Keratinocyte (primary cell): ENCODE data around the gene ENKD1. TPM values are rescaled to one million over a fixed set of nuclear protein-coding genes. Genes with fewer than 3 reads are reported as not detected.

ENCODE experiments used
- DNase-seq: peaks from one replicate; pipeline ENCODE4 v3.0.0-alpha.2; 2011; ENCODE audit warnings: low read depth, missing footprints, low spot score
- FAIRE-seq: peaks from 2 replicates; lab custom pipeline; 2011; peaks lifted over from hg19 to GRCh38; lab: Jason Lieb, UNC
- H2AFZ ChIP-seq: 2 replicates; pipeline ENCODE4 v1.6.0; 2012; ENCODE audit warnings: low read length, control low read depth, inconsistent platforms; ENCODE audit not compliant: control insufficient read depth
- H3K27ac ChIP-seq: 2 replicates; pipeline ENCODE4 v1.5.1; 2011; ENCODE audit warnings: low read length; ENCODE audit not compliant: control insufficient read depth, insufficient read depth
- H3K27me3 ChIP-seq: 3 replicates; pipeline ENCODE4 v1.6.0; 2011; ENCODE audit warnings: low read length; ENCODE audit not compliant: control insufficient read depth, insufficient read depth; ENCODE audit errors: extremely low read depth
- H3K36me3 ChIP-seq, 2 experiments: 2 replicates in 1 of 2; 3 replicates in 1 of 2; pipeline ENCODE4 v1.5.1; 2011; ENCODE audit warnings: low read length in 2 of 2, mild to moderate bottlenecking in 1 of 2; ENCODE audit not compliant: control insufficient read depth in 2 of 2, insufficient read depth in 2 of 2; ENCODE audit errors: extremely low read depth in 1 of 2
- H3K4me1 ChIP-seq: 3 replicates; pipeline ENCODE4 v1.5.1; 2011; ENCODE audit warnings: low read length; ENCODE audit not compliant: control insufficient read depth, insufficient read depth; ENCODE audit errors: extremely low read depth
- H3K4me2 ChIP-seq: 3 replicates; pipeline ENCODE4 v1.6.0; 2011; ENCODE audit warnings: low read depth, low read length; ENCODE audit not compliant: control insufficient read depth, insufficient read depth; ENCODE audit errors: extremely low read depth
- H3K4me3 ChIP-seq, 3 experiments: fragments of 200-600 bp in 1 of 3; sonication (generic) in 1 of 3; 2 replicates in 2 of 3; 3 replicates in 1 of 3; pipeline ENCODE4 v1.5.1; 2011 to 2016; ENCODE audit warnings: low read length in 3 of 3, mild to moderate bottlenecking in 3 of 3, control low read depth in 2 of 3, inconsistent platforms in 1 of 3, low read depth in 1 of 3, mixed read lengths in 1 of 3, mixed run types in 1 of 3, moderate library complexity in 1 of 3; ENCODE audit not compliant: control insufficient read depth in 2 of 3, insufficient read depth in 2 of 3; ENCODE audit errors: extremely low read depth in 1 of 3
- H3K79me2 ChIP-seq: 2 replicates; pipeline ENCODE4 v1.6.0; 2012; ENCODE audit warnings: low read length; ENCODE audit not compliant: control insufficient read depth, insufficient read depth
- H3K9ac ChIP-seq: 3 replicates; pipeline ENCODE4 v1.6.0; 2011; ENCODE audit warnings: low read length; ENCODE audit not compliant: control insufficient read depth, insufficient read depth; ENCODE audit errors: extremely low read depth
- H3K9me1 ChIP-seq: 3 replicates; pipeline ENCODE4 v1.6.0; 2011; ENCODE audit warnings: low read length; ENCODE audit not compliant: control insufficient read depth, insufficient read depth; ENCODE audit errors: extremely low read depth
- H3K9me3 ChIP-seq: 2 replicates; pipeline ENCODE4 v1.5.1; 2012; ENCODE audit warnings: low read depth, low read length; ENCODE audit not compliant: control insufficient read depth
- H4K20me1 ChIP-seq: 3 replicates; pipeline ENCODE4 v1.6.0; 2011; ENCODE audit warnings: low read length; ENCODE audit not compliant: control insufficient read depth, insufficient read depth; ENCODE audit errors: extremely low read depth
- CTCF ChIP-seq, 3 experiments: IDR thresholded peaks in 1 of 3; conservative IDR thresholded peaks in 1 of 3; optimal IDR thresholded peaks in 1 of 3; 2 replicates in 2 of 3; 3 replicates in 1 of 3; pipeline versions ENCODE3 to v1.5.1; 2011; ENCODE audit warnings: low read length in 3 of 3, mild to moderate bottlenecking in 3 of 3, moderate library complexity in 2 of 3, control low read depth in 1 of 3, inconsistent platforms in 1 of 3; ENCODE audit not compliant: insufficient read depth in 2 of 3; ENCODE audit errors: extremely low read depth in 1 of 3
- EZH2 ChIP-seq: IDR thresholded peaks from one replicate; pipeline ENCODE4 v1.6.1; 2012; ENCODE audit warnings: inconsistent platforms, mild to moderate bottlenecking, low read length, moderate library complexity
- dilution Hi-C: fragments of 300-500 bp; cut with MboI; formaldehyde crosslinking; loops from one replicate; pipeline ENCODE4 v1.7.0; 2020; ENCODE audit warnings: low sequenced_read_pairs; ENCODE audit not compliant: extremely low pct_ligation_motif_present
- polyA plus RNA-seq, 5 experiments: library from polyadenylated mRNA; depleted of rRNA in 3 of 5; stranded (reverse) in 3 of 5; stranded (forward) in 1 of 5; unstranded in 1 of 5; fragments of >200 nt; gene quantifications; 1 replicate in 1 of 5; 2 replicates in 3 of 5; 3 replicates in 1 of 5; pipeline versions ENCODE4 v1.2.1 to v1.2.3, GENCODE V29; 2011 to 2012; ENCODE audit warnings: missing spikeins in 2 of 5, low read depth in 1 of 5, low replicate concordance in 1 of 5

The ENKD1 gene
- polyA plus RNA-seq, 1 donor (not counting 4 experiments of a cell fraction or from before 2014, with no cell fraction given): 4.4 TPM

GRCh38 chr16:67644038-67644437 lies 22.5 kb downstream of the ENKD1 start:
- Histone ChIP-seq H3K9me3 (no peaks in the 10 kb centered on the region), H3K27ac (no peak overlapping the region), H3K27me3 (peaks cover 45% of the 10 kb centered on the region), H3K9me1 (peaks cover 3% of the 10 kb centered on the region), H4K20me1 (no peaks in the 10 kb centered on the region), H3K4me2 (no peak overlapping the region), H3K9ac (no peak overlapping the region), H3K4me3 (no peak overlapping the region), H3K4me1 (peaks cover 5% of the 10 kb centered on the region), H3K79me2 (no peaks in the 10 kb centered on the region), H2AFZ (no peak overlapping the region), H3K36me3 (peaks cover 3% of the 10 kb centered on the region in 2 experiments)
- FAIRE-seq (no peak), DNase-seq (no peak)
- no peak for TF ChIP-seq CTCF (optimal IDR thresholded peaks at IDR 0.05 in 1 of 3, IDR thresholded peaks at IDR 0.05 in 1 of 3, conservative IDR thresholded peaks at IDR 0.05 in 1 of 3; ENCODE audit: extremely low read depth in 1 of 3, insufficient read depth in 2 of 3, low read length in 3 of 3)
- peak; percentile 26 for TF ChIP-seq EZH2
- dilution Hi-C loops: no loop called here

DNA sequence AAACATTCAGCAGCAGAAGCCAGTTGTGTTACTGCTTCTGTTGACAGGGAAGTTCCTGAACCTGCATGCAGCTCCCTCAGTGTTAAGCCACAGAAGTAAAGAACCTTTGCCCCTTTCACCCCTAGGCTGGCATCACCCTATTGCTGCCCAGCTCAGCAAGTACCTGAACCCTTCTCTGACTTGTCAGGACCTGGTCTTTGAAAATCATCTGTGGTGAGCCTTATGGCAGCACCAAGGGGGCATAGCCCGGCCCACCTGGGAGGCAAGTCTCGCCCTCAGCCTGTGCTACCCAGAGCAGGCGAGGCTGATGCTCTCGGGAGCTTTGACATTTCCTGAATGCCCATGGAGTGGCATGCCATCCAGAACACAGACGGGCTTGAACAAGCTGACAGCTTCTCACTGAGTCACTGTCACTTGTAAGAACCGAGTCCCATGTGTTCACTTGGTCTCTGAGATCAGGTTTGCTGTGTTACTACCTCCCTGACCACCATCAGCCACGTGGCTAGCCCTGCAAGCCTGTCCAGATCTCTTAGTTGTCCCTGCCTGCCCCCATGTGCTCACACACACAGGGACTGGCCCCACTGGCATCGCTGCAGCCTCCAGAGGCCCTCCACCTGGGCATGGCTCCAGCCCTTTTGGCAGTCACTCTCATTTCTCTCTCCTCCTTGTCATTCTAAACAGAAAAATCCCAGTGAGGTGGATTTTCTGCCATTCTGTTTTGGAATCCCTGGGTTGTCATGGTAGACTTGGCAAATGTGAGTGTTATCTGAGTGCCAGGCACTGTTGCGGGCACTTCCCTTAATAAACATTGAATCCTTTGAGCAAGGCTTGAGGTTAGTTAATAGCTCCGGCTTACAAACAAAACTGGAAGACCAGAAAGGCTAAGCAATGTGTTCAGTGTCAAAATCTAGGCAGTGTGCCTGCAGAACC lies 24.5 kb downstream of the ENKD1 start:
- Histone ChIP-seq H3K9ac (no peak overlapping the region), H3K4me3 (no peak overlapping the region), H3K36me3 (peaks cover 4 to 10% of the 10 kb centered on the region in 2 experiments), H3K4me2 (peak overlapping the region; percentile 14), H3K27me3 (peaks cover 26% of the 10 kb centered on the region), H3K9me1 (peaks cover 3% of the 10 kb centered on the region), H3K4me1 (peaks cover 5% of the 10 kb centered on the region), H3K79me2 (no peaks in the 10 kb centered on the region), H3K9me3 (no peaks in the 10 kb centered on the region), H3K27ac (no peak overlapping the region), H2AFZ (no peak overlapping the region), H4K20me1 (no peaks in the 10 kb centered on the region)
- FAIRE-seq: peak; percentile 81
- TF ChIP-seq CTCF (optimal IDR thresholded peaks at IDR 0.05 in 1 of 3, IDR thresholded peaks at IDR 0.05 in 1 of 3, conservative IDR thresholded peaks at IDR 0.05 in 1 of 3; ENCODE audit: extremely low read depth in 1 of 3, insufficient read depth in 2 of 3, low read length in 3 of 3) (no peak), EZH2 (no peak)
- dilution Hi-C loops: no loop called here
- DNase-seq: no peak
